ENCODE data around the gene MYLK4. TPM values are rescaled to one million over a fixed set of nuclear protein-coding genes. Genes with fewer than 3 reads are reported as not detected.

The MYLK4 gene
- total RNA-seq, 1 donor from 2014 or later, result 0.60 TPM

GRCh38 chr6:2741756-2742155, 9.0 kb downstream of the MYLK4 start:
- H3K4me3 Mint-ChIP-seq (ENCODE audit: low read depth), result no peak overlapping the region

GRCh38 chr6:2740581-2740980, 10.1 kb downstream of the MYLK4 start:
- DNase-seq (ENCODE audit: low spot score, unreplicated experiment), result no peak
- Mint-ChIP-seq H3K4me3 (ENCODE audit: low read depth) (no peak overlapping the region), H3K4me1 (ENCODE audit: low read depth) (peaks cover 10% of the 10 kb centered on the region), H3K27me3 (no peaks in the 10 kb centered on the region), H3K27ac (no peak overlapping the region), H3K36me3 (ENCODE audit: insufficient read depth) (no peaks in the 10 kb centered on the region), H3K9me3 (ENCODE audit: low read depth) (no peaks in the 10 kb centered on the region)
- no peak for TF ChIP-seq CTCF (IDR thresholded peaks at IDR 0.05; ENCODE audit: unreplicated experiment)

More at GRCh38 chr6:2741756-2742155, 9.0 kb downstream of the MYLK4 start:
- no peaks in the 10 kb centered on the region for H3K9me3 Mint-ChIP-seq (ENCODE audit: low read depth)
- no peak for TF ChIP-seq CTCF (IDR thresholded peaks at IDR 0.05; ENCODE audit: unreplicated experiment)
- no peaks in the 10 kb centered on the region for H3K36me3 Mint-ChIP-seq (ENCODE audit: insufficient read depth)
- H3K27me3 Mint-ChIP-seq, result peaks cover 4% of the 10 kb centered on the region
- DNase-seq (ENCODE audit: low spot score, unreplicated experiment), result no peak
- peaks cover 10% of the 10 kb centered on the region for H3K4me1 Mint-ChIP-seq (ENCODE audit: low read depth)
- H3K27ac Mint-ChIP-seq, result no peak overlapping the region

GRCh38 chr6:2739335-2739734, 11.4 kb downstream of the MYLK4 start:
- no peak overlapping the region for H3K4me3 Mint-ChIP-seq (ENCODE audit: low read depth)
- H3K27ac Mint-ChIP-seq, result no peak overlapping the region
- H3K36me3 Mint-ChIP-seq (ENCODE audit: insufficient read depth), result no peaks in the 10 kb centered on the region
- no peak for TF ChIP-seq CTCF (IDR thresholded peaks at IDR 0.05; ENCODE audit: unreplicated experiment)
- DNase-seq (ENCODE audit: low spot score, unreplicated experiment), result no peak
- no peaks in the 10 kb centered on the region for H3K9me3 Mint-ChIP-seq (ENCODE audit: low read depth)
- peaks cover 8% of the 10 kb centered on the region for H3K4me1 Mint-ChIP-seq (ENCODE audit: low read depth)
- no peaks in the 10 kb centered on the region for H3K27me3 Mint-ChIP-seq

GRCh38 chr6:2738373-2738979, 12.2 kb downstream of the MYLK4 start:
- Mint-ChIP-seq H3K4me3 (ENCODE audit: low read depth) (no peak overlapping the region), H3K9me3 (ENCODE audit: low read depth) (no peaks in the 10 kb centered on the region), H3K36me3 (ENCODE audit: insufficient read depth) (no peaks in the 10 kb centered on the region), H3K27me3 (no peaks in the 10 kb centered on the region), H3K4me1 (ENCODE audit: low read depth) (peaks cover 2% of the 10 kb centered on the region), H3K27ac (no peak overlapping the region)
- peak; percentile 34 for DNase-seq (ENCODE audit: low spot score, unreplicated experiment)
- TF ChIP-seq CTCF (IDR thresholded peaks at IDR 0.05; ENCODE audit: unreplicated experiment), result peak; percentile 71

- H3K27ac Mint-ChIP-seq, result no peak overlapping the region
- H3K4me3 Mint-ChIP-seq (ENCODE audit: low read depth), result no peak overlapping the region
- no peaks in the 10 kb centered on the region for H3K4me1 Mint-ChIP-seq (ENCODE audit: low read depth)
- no peaks in the 10 kb centered on the region for H3K9me3 Mint-ChIP-seq (ENCODE audit: low read depth)
- H3K36me3 Mint-ChIP-seq (ENCODE audit: insufficient read depth), result no peaks in the 10 kb centered on the region
- H3K27me3 Mint-ChIP-seq, result no peaks in the 10 kb centered on the region
- TF ChIP-seq CTCF (IDR thresholded peaks at IDR 0.05; ENCODE audit: unreplicated experiment), result no peak
- no peak for DNase-seq (ENCODE audit: low spot score, unreplicated experiment)
These were observed 12.8 kb downstream of the MYLK4 start for GRCh38 chr6:2737885-2738284.
